RWPE2 (cell line): ENCODE results near the gene GALNT16.

ENCODE experiments used
- ATAC-seq: fragments of 200-7000 bp; cut with Tn5 transposase; 3 replicates; pipeline ENCODE4 v1.9.1; 2021; ENCODE audit warnings: low read depth
- DNase-seq: peaks from one replicate; pipeline ENCODE4 v3.0.0-alpha.2; 2020; ENCODE audit warnings: low spot score
- H3K27ac ChIP-seq: fragments of 450-650 bp; 2 replicates; pipeline ENCODE4 v1.5.1; 2017; ENCODE audit warnings: mild to moderate bottlenecking; ENCODE audit not compliant: poor library complexity, severe bottlenecking
- H3K27me3 ChIP-seq: fragments of 250-450 bp; sonication (Bioruptor Pico); 2 replicates; pipeline ENCODE4 v1.5.1; 2021; ENCODE audit warnings: mild to moderate bottlenecking, moderate library complexity; ENCODE audit not compliant: insufficient read depth, poor library complexity, severe bottlenecking
- H3K36me3 ChIP-seq: fragments of 250-450 bp; sonication (Bioruptor Pico); 2 replicates; pipeline ENCODE4 v1.5.1; 2020; ENCODE audit warnings: low read depth, mild to moderate bottlenecking, moderate library complexity
- H3K4me1 ChIP-seq: fragments of 250-450 bp; sonication (Bioruptor Pico); 2 replicates; pipeline ENCODE4 v1.5.1; 2021; ENCODE audit warnings: mild to moderate bottlenecking, moderate library complexity; ENCODE audit not compliant: insufficient read depth, poor library complexity, severe bottlenecking
- H3K4me3 ChIP-seq: fragments of 250-450 bp; sonication (Bioruptor Pico); 2 replicates; pipeline ENCODE4 v1.5.1; 2021; ENCODE audit warnings: mild to moderate bottlenecking, moderate library complexity; ENCODE audit not compliant: severe bottlenecking
- H3K9me3 ChIP-seq: fragments of 250-450 bp; sonication (Bioruptor Pico); 2 replicates; pipeline ENCODE4 v1.5.1; 2021; ENCODE audit warnings: mild to moderate bottlenecking, moderate library complexity; ENCODE audit not compliant: severe bottlenecking
- CTCF ChIP-seq: fragments of 450-650 bp; IDR thresholded peaks from one replicate; pipeline ENCODE4 v1.5.1; 2017; ENCODE audit warnings: mild to moderate bottlenecking, moderate library complexity; ENCODE audit not compliant: poor library complexity, severe bottlenecking

GALNT16 gene

GRCh38 chr14:69357544-69358200 lies 97.7 kb downstream of the GALNT16 start:
- DNase-seq (no peak), ATAC-seq (no peak)
- Histone ChIP-seq H3K9me3 (no peaks in the 10 kb centered on the region), H3K36me3 (no peaks in the 10 kb centered on the region), H3K27ac (no peak overlapping the region), H3K4me3 (no peak overlapping the region), H3K27me3 (peaks cover 3% of the 10 kb centered on the region), H3K4me1 (no peaks in the 10 kb centered on the region)
- no peak for TF ChIP-seq CTCF

- DNase-seq (no peak), ATAC-seq (no peak)
- Histone ChIP-seq H3K4me3 (no peak overlapping the region), H3K27ac (no peak overlapping the region), H3K36me3 (no peaks in the 10 kb centered on the region), H3K9me3 (no peaks in the 10 kb centered on the region), H3K27me3 (peaks cover 3% of the 10 kb centered on the region), H3K4me1 (no peaks in the 10 kb centered on the region)
- no peak for TF ChIP-seq CTCF
Measured at GRCh38 chr14:69358233-69358963, 98.4 kb downstream of the GALNT16 start.

- no peak overlapping the region for H3K4me3 ChIP-seq
- no peaks in the 10 kb centered on the region for H3K9me3 ChIP-seq
- no peak for TF ChIP-seq CTCF
- no peaks in the 10 kb centered on the region for H3K4me1 ChIP-seq
- no peak for ATAC-seq
- no peak for DNase-seq
- peaks cover 3% of the 10 kb centered on the region for H3K27me3 ChIP-seq
- H3K36me3 ChIP-seq = no peaks in the 10 kb centered on the region
- H3K27ac ChIP-seq = no peak overlapping the region
Measured at GRCh38 chr14:69358966-69359365, 99.0 kb downstream of the GALNT16 start.

- Histone ChIP-seq H3K27me3 (peaks cover 3% of the 10 kb centered on the region), H3K27ac (no peak overlapping the region), H3K4me1 (no peaks in the 10 kb centered on the region), H3K36me3 (no peaks in the 10 kb centered on the region), H3K4me3 (no peak overlapping the region), H3K9me3 (no peaks in the 10 kb centered on the region)
- ATAC-seq = no peak
- TF ChIP-seq CTCF = no peak
- DNase-seq = no peak
Measured at GRCh38 chr14:69360438-69361108, 100.6 kb downstream of the GALNT16 start.

GRCh38 chr14:69363055-69363454 lies 103.1 kb downstream of the GALNT16 start:
- no peak for ATAC-seq
- no peak overlapping the region for H3K4me3 ChIP-seq

More at GRCh38 chr14:69363055-69363454, 103.1 kb downstream of the GALNT16 start:
- no peak overlapping the region for H3K27ac ChIP-seq
- H3K4me1 ChIP-seq = no peaks in the 10 kb centered on the region
- TF ChIP-seq CTCF = no peak
- H3K36me3 ChIP-seq = no peaks in the 10 kb centered on the region
- H3K27me3 ChIP-seq = peaks cover 3% of the 10 kb centered on the region
- H3K9me3 ChIP-seq = no peaks in the 10 kb centered on the region
- DNase-seq = no peak
